B cell (primary cell): Measurements from ENCODE around the gene TTF2. TPM values are rescaled to one million over a fixed set of nuclear protein-coding genes. Genes with fewer than 3 reads are reported as not detected.
"Not testable (repeated sequence)": the region's sequence is repeated elsewhere in the genome, so short reads cannot be mapped to it uniquely, and the experiment has no call there.

Experiments
- ATAC-seq: fragments of 200-7000 bp; cut with Tn5 transposase; one replicate; pipeline ENCODE4 v1.10.0; 2021; ENCODE audit warnings: low read depth, mild to moderate bottlenecking, moderate number of reproducible peaks, moderate library complexity
- CTCF ChIA-PET: fragments of 350-600 bp; sonication (Branson Sonifier 250); formaldehyde crosslinking; loops from one replicate; lab custom pipeline; 2021; ENCODE audit warnings: antibody characterized with exemption, inconsistent platforms; lab: Charles Lee
- POLR2A ChIA-PET: fragments of 350-600 bp; sonication (Branson Sonifier 250); formaldehyde crosslinking; loops from one replicate; lab custom pipeline; 2021; ENCODE audit warnings: antibody characterized with exemption; lab: Charles Lee
- DNase-seq: peaks from one replicate; pipeline ENCODE4 v3.0.0; 2013
- H2AFZ ChIP-seq: 2 replicates; pipeline ENCODE4 v1.6.1; 2012; ENCODE audit warnings: mild to moderate bottlenecking, low read depth, low read length; ENCODE audit not compliant: insufficient read depth, poor library complexity, severe bottlenecking
- H3K27ac ChIP-seq, 2 donors: 1 replicate in 1 of 2; 2 replicates in 1 of 2; pipeline ENCODE4 v1.5.1; 2012 to 2013; ENCODE audit warnings: low read length in 2 of 2, mild to moderate bottlenecking in 2 of 2, moderate library complexity in 1 of 2
- H3K27me3 ChIP-seq, 4 experiments: fragments of 200-600 bp in 1 of 4; sonication (generic) in 1 of 4; replicated peaks in 1 of 4; 1 replicate in 2 of 4; 2 replicates in 2 of 4; pipeline versions ENCODE4 v1.6.1 to v1.7.0; 2013 to 2016; ENCODE audit warnings: low read length in 3 of 4, mild to moderate bottlenecking in 2 of 4, mixed read lengths in 1 of 4, moderate library complexity in 1 of 4; ENCODE audit not compliant: insufficient read depth in 4 of 4, control insufficient read depth in 3 of 4; ENCODE audit errors: control extremely low read depth in 1 of 4
- H3K36me3 ChIP-seq, 2 experiments: replicated peaks in 1 of 2; 1 replicate in 1 of 2; 2 replicates in 1 of 2; pipeline versions ENCODE4 v1.6.1 to v1.7.1; 2013; ENCODE audit warnings: low read length in 1 of 2; ENCODE audit not compliant: insufficient read depth in 2 of 2, control insufficient read depth in 1 of 2; ENCODE audit errors: control extremely low read depth in 1 of 2, extremely low read depth in 1 of 2
- H3K4me1 ChIP-seq, 2 donors: fragments of 200-600 bp in 1 of 2; sonication (generic) in 1 of 2; 1 replicate in 1 of 2; 2 replicates in 1 of 2; pipeline versions ENCODE4 v1.5.1 to v1.6.1; 2013 to 2017; ENCODE audit warnings: low read length in 2 of 2; ENCODE audit not compliant: control insufficient read depth in 2 of 2, insufficient read depth in 2 of 2
- H3K4me2 ChIP-seq: replicated peaks from 2 replicates; pipeline ENCODE3; 2012; ENCODE audit warnings: mild to moderate bottlenecking, low read depth, low read length; ENCODE audit not compliant: poor library complexity, severe bottlenecking
- H3K4me3 ChIP-seq, 5 experiments: fragments of 200-600 bp in 1 of 5; sonication (generic) in 1 of 5; 1 replicate in 3 of 5; 2 replicates in 2 of 5; pipeline versions ENCODE4 v1.5.1 to v1.7.0; 2011 to 2016; ENCODE audit warnings: low read length in 4 of 5, mild to moderate bottlenecking in 4 of 5, low read depth in 2 of 5, control low read depth in 1 of 5, moderate library complexity in 1 of 5; ENCODE audit not compliant: insufficient read depth in 1 of 5; ENCODE audit errors: control extremely low read depth in 1 of 5, extremely low read depth in 1 of 5
- H3K79me2 ChIP-seq: fragments of 200-600 bp; sonication (generic); one replicate; pipeline ENCODE4 v1.6.0; 2016; ENCODE audit warnings: low read length; ENCODE audit not compliant: control insufficient read depth, insufficient read depth
- H3K9ac ChIP-seq: fragments of 200-600 bp; sonication (generic); 2 replicates; pipeline ENCODE4 v1.6.1; 2017; ENCODE audit warnings: mild to moderate bottlenecking, low read length, moderate library complexity
- H3K9me3 ChIP-seq, 3 donors: one replicate each; pipeline versions ENCODE4 v1.6.1 to v1.7.1; 2013; ENCODE audit warnings: low read length in 2 of 3; ENCODE audit not compliant: control insufficient read depth in 2 of 3, insufficient read depth in 1 of 3; ENCODE audit errors: control extremely low read depth in 1 of 3
- H4K20me1 ChIP-seq: 2 replicates; pipeline ENCODE4 v1.6.0; 2012; ENCODE audit warnings: mild to moderate bottlenecking, low read length; ENCODE audit not compliant: insufficient read depth, control insufficient read depth, poor library complexity, severe bottlenecking
- H3K27ac Mint-ChIP-seq: one replicate; pipeline ENCODE4 v1.8.0; 2021; ENCODE audit warnings: mixed read lengths
- H3K27me3 Mint-ChIP-seq: one replicate; pipeline ENCODE4 v1.8.0; 2021; ENCODE audit warnings: mixed read lengths
- H3K4me1 Mint-ChIP-seq: one replicate; pipeline ENCODE4 v1.8.0; 2021; ENCODE audit warnings: mixed read lengths
- H3K4me3 Mint-ChIP-seq: one replicate; pipeline ENCODE4 v1.8.0; 2021; ENCODE audit warnings: mixed read lengths
- H3K9me3 Mint-ChIP-seq: one replicate; pipeline ENCODE4 v1.8.0; 2022; ENCODE audit warnings: mixed read lengths; ENCODE audit not compliant: insufficient read depth
- WGBS: methylation state at CpG from one replicate; pipeline ENCODE4 v1.1.5; 2013; ENCODE audit warnings: missing lambda C conversion rate; ENCODE audit not compliant: insufficient coverage; 5-methylcytosine and 5-hydroxymethylcytosine counted together
- intact Hi-C: fragments of 100-400 bp; cut with micrococcal nuclease; formaldehyde crosslinking; loops from one replicate; pipeline ENCODE4 v1.10.0; 2022
- polyA plus RNA-seq: library from polyadenylated mRNA; depleted of rRNA; stranded (reverse); fragments of >200 nt; gene quantifications from 2 replicates; pipeline ENCODE4 v1.2.3, GENCODE V29; 2012
- total RNA-seq, 2 donors: library from RNA; stranded (reverse); fragments of 120-200 nt in 1 of 2; gene quantifications; 1 replicate in 1 of 2; 2 replicates in 1 of 2; pipeline versions ENCODE4 v1.2.3 to v1.2.4, GENCODE V29; 2013 to 2022
- TF ChIP-seq, protein P1 (sequence below): fragments of 200-600 bp; IDR thresholded peaks from one replicate; pipeline ENCODE4 v1.8.0; 2022; ENCODE audit warnings: antibody characterized with exemption, mild to moderate bottlenecking

Gene TTF2
- total and polyA plus RNA-seq, 2 donors (not counting 1 experiment from before 2014, with no cell fraction given), result 11.3 to 28.9 TPM

DNA sequence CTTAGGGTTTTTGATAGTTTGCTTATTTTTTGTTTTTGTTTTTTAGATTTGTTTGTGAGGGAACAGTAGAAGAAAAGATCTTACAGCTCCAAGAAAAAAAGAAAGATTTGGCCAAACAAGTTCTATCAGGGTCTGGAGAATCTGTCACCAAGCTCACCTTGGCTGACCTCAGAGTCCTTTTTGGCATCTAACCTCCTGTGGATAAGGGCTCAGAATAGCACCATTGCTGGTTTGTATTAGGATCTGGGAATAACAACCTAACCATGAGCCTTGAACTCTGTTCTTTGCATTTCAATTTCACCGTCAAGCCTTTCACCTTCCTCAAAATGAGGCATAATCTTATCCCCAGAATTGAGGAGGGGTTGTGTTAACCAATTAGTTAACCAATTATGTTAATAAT, 41.2 kb downstream of the TTF2 start:
- H3K27me3 ChIP-seq, result no peaks in the 10 kb centered on the region

DNA sequence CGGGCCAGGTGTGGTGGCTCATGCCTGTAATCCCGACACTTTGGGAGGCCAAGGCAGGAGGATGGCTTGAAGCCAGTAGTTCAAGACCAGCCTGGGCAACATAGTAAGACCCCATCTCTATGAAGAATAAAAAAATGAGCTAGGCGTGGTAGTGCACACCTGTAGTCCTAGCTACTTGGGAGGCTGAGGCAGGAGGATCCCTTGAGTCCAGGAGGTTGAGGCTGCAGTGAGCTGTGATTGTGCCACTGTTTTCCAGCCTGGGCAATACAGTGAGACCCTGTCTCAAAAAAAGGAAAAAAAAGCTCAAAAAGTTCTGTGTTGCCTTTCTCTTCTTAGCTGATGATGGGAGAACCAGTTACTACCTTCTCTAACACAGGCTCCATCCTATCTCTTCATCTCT, 41.7 kb downstream of the TTF2 start:
- H3K27me3 ChIP-seq, H3K27ac ChIP-seq, H3K4me2 ChIP-seq, ATAC-seq, H3K4me1 Mint-ChIP-seq, H2AFZ ChIP-seq, H3K4me1 ChIP-seq, H3K9me3 ChIP-seq, POLR2A ChIA-PET, H3K9ac ChIP-seq, H3K79me2 ChIP-seq, H4K20me1 ChIP-seq, H3K4me3 ChIP-seq, H3K27me3 Mint-ChIP-seq, H3K9me3 Mint-ChIP-seq, DNase-seq, intact Hi-C loops, H3K4me3 Mint-ChIP-seq, H3K27ac Mint-ChIP-seq: not testable (repeated sequence)
- CTCF ChIA-PET, result interaction anchor here (0.6 to 2.5 kb wide), 2 partner anchors 27 to 377 kb away, joined by 3 to 7 read pairs; no protein-coding TSS in a partner anchor
- WGBS, result 100% methylated on average over 3 of the region's 3 CpGs
- peaks cover 0 to 43% of the 10 kb centered on the region in 2 experiments for H3K36me3 ChIP-seq

More for the DNA sequence above, 41.2 kb downstream of the TTF2 start:
- intact Hi-C loops, result no loop called here
- Mint-ChIP-seq H3K27me3 (no peaks in the 10 kb centered on the region), H3K4me3 (no peak overlapping the region), H3K4me1 (no peaks in the 10 kb centered on the region), H3K9me3 (no peaks in the 10 kb centered on the region), H3K27ac (no peak overlapping the region)
- DNase-seq (no peak), ATAC-seq (no peak)
- Histone ChIP-seq H3K79me2 (no peaks in the 10 kb centered on the region), H3K4me2 (no peak overlapping the region), H4K20me1 (no peaks in the 10 kb centered on the region), H3K4me3 (no peak overlapping the region), H3K9me3 (no peaks in the 10 kb centered on the region), H3K36me3 (peaks cover 0 to 43% of the 10 kb centered on the region in 2 experiments), H3K9ac (no peak overlapping the region), H2AFZ (no peak overlapping the region), H3K4me1 (no peaks in the 10 kb centered on the region), H3K27ac (no peak overlapping the region)
- ChIA-PET POLR2A (no interaction called here), CTCF (interaction anchor here (2.5 kb wide), 1 partner anchor 27 kb away, joined by 7 read pairs; no protein-coding TSS in a partner anchor)
- TF ChIP-seq, protein P1, sequence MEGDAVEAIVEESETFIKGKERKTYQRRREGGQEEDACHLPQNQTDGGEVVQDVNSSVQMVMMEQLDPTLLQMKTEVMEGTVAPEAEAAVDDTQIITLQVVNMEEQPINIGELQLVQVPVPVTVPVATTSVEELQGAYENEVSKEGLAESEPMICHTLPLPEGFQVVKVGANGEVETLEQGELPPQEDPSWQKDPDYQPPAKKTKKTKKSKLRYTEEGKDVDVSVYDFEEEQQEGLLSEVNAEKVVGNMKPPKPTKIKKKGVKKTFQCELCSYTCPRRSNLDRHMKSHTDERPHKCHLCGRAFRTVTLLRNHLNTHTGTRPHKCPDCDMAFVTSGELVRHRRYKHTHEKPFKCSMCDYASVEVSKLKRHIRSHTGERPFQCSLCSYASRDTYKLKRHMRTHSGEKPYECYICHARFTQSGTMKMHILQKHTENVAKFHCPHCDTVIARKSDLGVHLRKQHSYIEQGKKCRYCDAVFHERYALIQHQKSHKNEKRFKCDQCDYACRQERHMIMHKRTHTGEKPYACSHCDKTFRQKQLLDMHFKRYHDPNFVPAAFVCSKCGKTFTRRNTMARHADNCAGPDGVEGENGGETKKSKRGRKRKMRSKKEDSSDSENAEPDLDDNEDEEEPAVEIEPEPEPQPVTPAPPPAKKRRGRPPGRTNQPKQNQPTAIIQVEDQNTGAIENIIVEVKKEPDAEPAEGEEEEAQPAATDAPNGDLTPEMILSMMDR, result no peak
- WGBS, result no CpG with 5 or more reads among the region's 1 CpG
